GM12864 (cell line): ENCODE results near the gene RREB1.

Experiments
- DNase-seq: peaks from one replicate; pipeline ENCODE4 v3.0.0-alpha.2; 2011; ENCODE audit warnings: low read depth
- H3K4me3 ChIP-seq: 2 replicates; pipeline ENCODE4 v1.5.1; 2011; ENCODE audit warnings: mild to moderate bottlenecking, low read depth, low read length, control low read depth
- TF ChIP-seq, protein P1 (sequence below): IDR thresholded peaks from 2 replicates; pipeline ENCODE4 v1.5.1; 2011; ENCODE audit warnings: low read depth, mild to moderate bottlenecking, moderate library complexity, low read length, control low read depth, inconsistent platforms; ENCODE audit errors: missing control alignments

Gene RREB1

DNA sequence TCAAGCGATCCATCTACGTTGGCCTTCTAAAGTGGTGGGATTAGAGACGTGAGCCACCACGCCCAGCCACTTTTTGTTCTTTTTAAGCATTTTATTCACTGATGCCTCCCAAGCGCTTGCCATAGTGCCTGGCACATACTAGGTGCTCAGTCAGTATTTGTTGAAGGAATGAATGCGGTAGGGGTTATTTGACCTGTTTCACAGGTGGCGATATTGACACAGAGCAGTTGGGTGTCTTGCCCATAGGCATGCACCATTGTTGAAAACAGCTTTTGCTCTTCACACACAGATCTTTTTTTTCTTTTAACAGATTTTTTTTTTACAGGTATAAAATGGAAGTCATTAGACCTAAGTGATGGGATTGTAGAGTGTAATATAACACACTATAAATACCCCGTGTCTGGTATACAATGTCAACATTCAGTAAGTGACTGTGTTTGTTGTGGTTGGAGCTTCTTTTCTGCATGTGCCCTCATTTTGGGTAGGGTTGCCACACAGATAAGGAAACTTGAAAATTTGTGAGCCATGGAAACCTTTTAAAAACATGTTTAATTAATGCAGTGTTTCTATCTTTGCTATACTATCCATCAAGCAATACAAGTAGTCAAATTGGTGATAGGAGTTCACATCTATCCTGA lies 24.8 kb downstream of the RREB1 start:
- DNase-seq: no peak
- TF ChIP-seq, protein P1, sequence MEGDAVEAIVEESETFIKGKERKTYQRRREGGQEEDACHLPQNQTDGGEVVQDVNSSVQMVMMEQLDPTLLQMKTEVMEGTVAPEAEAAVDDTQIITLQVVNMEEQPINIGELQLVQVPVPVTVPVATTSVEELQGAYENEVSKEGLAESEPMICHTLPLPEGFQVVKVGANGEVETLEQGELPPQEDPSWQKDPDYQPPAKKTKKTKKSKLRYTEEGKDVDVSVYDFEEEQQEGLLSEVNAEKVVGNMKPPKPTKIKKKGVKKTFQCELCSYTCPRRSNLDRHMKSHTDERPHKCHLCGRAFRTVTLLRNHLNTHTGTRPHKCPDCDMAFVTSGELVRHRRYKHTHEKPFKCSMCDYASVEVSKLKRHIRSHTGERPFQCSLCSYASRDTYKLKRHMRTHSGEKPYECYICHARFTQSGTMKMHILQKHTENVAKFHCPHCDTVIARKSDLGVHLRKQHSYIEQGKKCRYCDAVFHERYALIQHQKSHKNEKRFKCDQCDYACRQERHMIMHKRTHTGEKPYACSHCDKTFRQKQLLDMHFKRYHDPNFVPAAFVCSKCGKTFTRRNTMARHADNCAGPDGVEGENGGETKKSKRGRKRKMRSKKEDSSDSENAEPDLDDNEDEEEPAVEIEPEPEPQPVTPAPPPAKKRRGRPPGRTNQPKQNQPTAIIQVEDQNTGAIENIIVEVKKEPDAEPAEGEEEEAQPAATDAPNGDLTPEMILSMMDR: no peak
- no peak overlapping the region for H3K4me3 ChIP-seq

DNA sequence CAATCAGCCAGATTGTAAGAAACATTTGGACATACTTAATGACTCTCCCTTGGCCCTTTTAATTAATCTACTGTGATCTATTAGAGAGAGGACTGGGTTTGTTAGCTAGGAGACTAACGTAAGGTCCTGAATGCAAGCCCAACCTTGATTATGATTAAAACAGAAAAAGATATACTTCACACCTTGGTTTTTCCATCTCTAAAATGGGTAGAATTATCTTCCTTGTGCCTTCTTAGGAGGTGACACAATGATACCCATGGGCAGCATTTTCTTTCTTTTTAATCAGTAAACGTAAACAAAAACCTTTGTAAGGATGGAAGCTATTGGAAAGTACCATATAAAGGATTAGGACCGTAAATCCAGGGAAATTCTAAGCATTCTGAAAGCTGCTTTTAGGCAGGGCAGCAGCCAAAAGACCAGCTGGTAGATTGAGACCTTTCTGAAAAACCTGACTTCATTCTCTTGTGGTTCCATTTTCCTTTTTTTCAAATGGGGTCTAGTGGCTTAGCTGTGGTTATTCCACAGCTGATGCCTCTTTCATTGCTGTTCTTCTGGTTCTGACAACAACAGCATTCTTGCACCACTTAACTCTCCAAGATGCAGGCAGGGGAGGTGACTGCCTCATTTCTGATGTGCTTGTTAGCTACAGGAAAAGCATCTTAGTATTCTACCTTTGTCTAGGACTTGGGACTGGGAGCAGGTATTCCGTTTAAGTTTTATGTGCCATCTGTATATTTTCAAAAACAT lies 27.4 kb downstream of the RREB1 start:
- no peak overlapping the region for H3K4me3 ChIP-seq
- no peak for DNase-seq
- TF ChIP-seq, protein P1: no peak

DNA sequence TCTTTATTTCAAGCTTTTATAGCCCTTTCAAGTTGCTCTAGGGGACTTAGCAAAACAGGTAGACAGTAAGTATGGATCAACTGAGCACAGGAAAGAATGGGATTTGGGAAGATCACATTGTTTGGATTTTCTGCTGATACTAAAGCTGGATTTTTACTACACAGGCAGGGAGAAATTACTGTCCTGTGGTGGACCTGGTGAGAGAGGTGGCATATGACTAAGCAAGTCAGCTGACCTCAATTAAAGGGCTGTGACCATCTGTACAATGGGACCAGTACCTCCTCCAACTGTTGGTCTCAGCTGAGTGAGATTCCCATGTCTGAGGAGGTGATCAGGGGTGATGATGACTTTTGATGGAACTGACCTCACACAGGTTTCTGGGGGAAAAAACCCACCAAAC lies 28.0 kb downstream of the RREB1 start:
- no peak overlapping the region for H3K4me3 ChIP-seq
- DNase-seq: no peak
- TF ChIP-seq, protein P1: no peak

DNA sequence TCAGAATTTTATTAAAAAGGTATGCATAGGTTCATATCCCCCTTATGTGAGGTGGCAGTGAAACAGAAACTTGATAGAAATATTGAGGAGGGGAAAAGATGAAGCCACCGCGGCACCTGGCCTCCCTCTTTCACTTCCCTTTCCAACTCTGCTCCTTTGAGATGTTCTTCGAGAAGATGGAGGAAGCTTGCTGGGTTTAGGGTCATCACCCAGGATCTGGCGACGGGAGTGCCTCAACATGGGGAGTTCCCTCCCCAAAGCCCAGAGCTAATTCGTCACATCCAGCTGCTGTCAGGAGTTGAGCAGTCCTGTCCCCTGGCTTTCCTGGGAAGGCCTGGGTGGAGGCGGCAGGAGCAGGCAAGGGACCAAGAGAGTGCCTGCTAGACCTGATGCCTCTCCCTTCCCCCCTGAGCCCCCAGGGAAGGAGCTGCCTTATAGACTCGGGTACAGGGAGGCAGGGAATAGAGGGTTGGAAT lies 29.1 kb downstream of the RREB1 start:
- H3K4me3 ChIP-seq: peak overlapping the region; percentile 41

DNA sequence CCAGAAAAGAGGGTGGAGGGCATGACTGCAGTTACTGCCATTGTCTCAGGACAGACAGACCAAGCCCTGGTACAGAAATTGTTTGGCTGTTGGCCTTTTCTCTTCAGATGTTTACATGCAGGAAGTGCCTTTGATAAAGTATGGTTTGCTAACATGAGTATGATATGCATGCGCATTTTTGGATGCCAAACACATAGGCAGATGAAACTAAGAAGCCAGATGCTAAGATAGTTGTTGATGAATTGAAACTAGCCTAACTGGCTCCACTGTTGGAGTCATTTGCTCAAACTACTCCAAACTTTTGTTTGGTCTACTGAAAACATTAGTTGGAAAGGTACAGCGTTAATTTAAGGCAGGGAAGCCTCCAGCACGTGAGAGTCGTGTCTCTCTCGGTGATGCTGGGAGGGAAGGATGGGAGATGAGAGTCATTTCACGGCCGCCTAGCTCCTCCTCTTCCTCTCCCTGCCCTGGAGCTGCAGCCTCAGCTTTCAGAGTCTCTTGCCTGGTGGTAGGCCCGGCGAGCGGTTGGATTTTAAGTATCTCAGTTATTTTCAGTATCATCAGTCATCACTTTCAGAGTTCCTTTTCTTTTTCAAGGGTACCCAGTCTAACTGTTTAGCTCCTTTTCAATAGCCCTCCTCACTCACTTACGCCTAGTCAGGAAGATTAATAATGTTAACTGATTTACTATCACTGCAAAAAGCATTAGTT lies 29.7 kb downstream of the RREB1 start:
- peak overlapping the region; percentile 41 for H3K4me3 ChIP-seq
- TF ChIP-seq, protein P1: no peak
- no peak for DNase-seq

More for the DNA sequence above, 29.1 kb downstream of the RREB1 start:
- DNase-seq: no peak
- TF ChIP-seq, protein P1: no peak

DNA sequence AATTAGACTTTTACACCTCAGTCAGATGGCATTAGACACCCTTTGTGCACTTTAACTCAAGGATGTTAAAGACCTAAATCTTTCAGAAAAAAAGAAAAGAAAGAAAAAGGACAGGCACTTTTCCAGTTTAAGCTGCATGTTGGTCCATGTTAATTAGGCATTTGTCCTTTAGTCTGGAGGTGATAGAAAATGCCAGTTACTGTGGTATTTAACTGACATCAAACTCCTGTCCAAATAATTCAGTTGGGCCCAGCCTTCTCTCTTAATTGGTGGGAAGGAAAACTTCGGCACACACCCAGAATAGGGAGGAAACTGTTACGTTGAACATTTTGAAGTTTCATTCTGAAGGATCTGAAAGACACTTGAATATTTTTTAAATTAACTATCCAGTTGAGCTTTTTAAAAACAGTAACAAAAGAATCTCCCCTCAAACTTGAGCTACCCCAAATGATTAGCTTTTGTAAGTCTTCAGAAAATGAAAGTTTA lies 30.3 kb downstream of the RREB1 start:
- no peak for DNase-seq
- H3K4me3 ChIP-seq: peak overlapping the region; percentile 41; the same call in 1 of the 2 replicates
- TF ChIP-seq, protein P1: no peak
